LNCaP clone FGC (cell line): ENCODE measurements around the gene HIGD1B.
A peak's percentile ranks its signal among the peaks of the same experiment; 100 is the strongest.

Experiments used
- DNase-seq: peaks from one replicate; pipeline ENCODE4 v3.0.0-alpha.2; 2011; ENCODE audit warnings: low read depth
- H3K4me3 ChIP-seq: 2 replicates; pipeline ENCODE4 v1.5.1; 2011; ENCODE audit warnings: mild to moderate bottlenecking, low read depth, low read length, control low read depth
- CTCF ChIP-seq: IDR thresholded peaks from 2 replicates; pipeline ENCODE4 v1.5.1; 2012; ENCODE audit warnings: mild to moderate bottlenecking; ENCODE audit not compliant: control insufficient read depth, insufficient read depth; ENCODE audit errors: extremely low read depth

Gene HIGD1B

GRCh38 chr17:44878627-44879221 lies 31.0 kb downstream of the HIGD1B start:
- no peak for DNase-seq
- no peak overlapping the region for H3K4me3 ChIP-seq
- peak; percentile 72 for TF ChIP-seq CTCF

- no peak overlapping the region for H3K4me3 ChIP-seq
- TF ChIP-seq CTCF, result no peak
- DNase-seq, result no peak
Observed at GRCh38 chr17:44879376-44879775, 31.7 kb downstream of the HIGD1B start.

GRCh38 chr17:44880062-44880461 lies 32.4 kb downstream of the HIGD1B start:
- TF ChIP-seq CTCF, result no peak
- DNase-seq, result no peak

GRCh38 chr17:44881145-44881544 lies 33.5 kb downstream of the HIGD1B start:
- no peak overlapping the region for H3K4me3 ChIP-seq
- TF ChIP-seq CTCF, result no peak
- no peak for DNase-seq

More at GRCh38 chr17:44880062-44880461, 32.4 kb downstream of the HIGD1B start:
- H3K4me3 ChIP-seq, result no peak overlapping the region

GRCh38 chr17:44884941-44885340 lies 37.3 kb downstream of the HIGD1B start:
- no peak for TF ChIP-seq CTCF
- no peak overlapping the region for H3K4me3 ChIP-seq
- no peak for DNase-seq

GRCh38 chr17:44887016-44887415 lies 39.3 kb downstream of the HIGD1B start:
- no peak for DNase-seq
- TF ChIP-seq CTCF, result no peak
- no peak overlapping the region for H3K4me3 ChIP-seq
